Stimulated activated CD4-positive, alpha-beta T cell treated with anti-CD3 and anti-CD28 coated beads, Interleukin-1b, Interleukin-23, amount 100 ng/mL, for 1 hour (primary cell): Measurements from ENCODE around the gene DYNC1LI2.

Experiments used
- DNase-seq, 2 donors: peaks; one replicate each; pipeline ENCODE4 v3.0.0-alpha.2; 2020; ENCODE audit warnings: low read depth in 2 of 2

DYNC1LI2 gene

DNA sequence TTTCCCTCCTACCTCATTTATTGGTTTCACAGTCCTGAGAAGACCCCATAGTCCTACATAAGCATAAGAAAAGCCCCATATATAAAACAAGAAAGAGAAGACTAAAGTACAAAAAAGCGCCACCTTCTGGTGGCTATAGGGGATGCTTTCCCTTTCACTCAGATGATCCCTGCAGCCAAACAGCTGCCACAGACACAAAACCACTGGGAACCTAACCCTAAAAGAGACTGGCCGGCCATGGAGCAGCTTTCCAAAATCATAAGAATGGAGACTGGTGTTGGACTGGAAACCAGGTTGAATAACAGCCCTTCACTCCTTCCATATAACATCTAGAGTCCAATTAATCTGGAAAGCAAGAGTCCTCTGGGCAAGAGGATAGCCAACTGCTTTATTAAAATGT is 11.4 kb downstream of the DYNC1LI2 start:
- no peak for DNase-seq

DNA sequence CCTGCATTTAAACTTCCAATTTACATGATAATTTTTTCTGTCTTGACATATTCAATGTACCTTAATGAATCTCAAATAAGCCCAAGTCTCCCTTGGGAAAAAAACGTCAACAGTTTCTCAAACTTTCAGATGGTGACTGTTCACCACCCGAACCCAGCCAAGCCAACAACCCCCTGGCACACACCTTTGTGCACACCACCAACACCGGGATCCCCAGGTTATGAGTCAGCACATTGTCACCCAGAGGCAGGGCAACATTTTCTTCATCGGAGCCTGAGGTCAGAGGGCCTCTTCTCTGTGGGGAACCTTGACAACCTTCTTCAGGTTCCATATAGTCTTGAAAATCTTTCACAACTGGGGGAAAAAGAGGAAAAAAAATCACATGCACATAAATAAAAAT is 15.5 kb downstream of the DYNC1LI2 start:
- no peak for DNase-seq

DNA sequence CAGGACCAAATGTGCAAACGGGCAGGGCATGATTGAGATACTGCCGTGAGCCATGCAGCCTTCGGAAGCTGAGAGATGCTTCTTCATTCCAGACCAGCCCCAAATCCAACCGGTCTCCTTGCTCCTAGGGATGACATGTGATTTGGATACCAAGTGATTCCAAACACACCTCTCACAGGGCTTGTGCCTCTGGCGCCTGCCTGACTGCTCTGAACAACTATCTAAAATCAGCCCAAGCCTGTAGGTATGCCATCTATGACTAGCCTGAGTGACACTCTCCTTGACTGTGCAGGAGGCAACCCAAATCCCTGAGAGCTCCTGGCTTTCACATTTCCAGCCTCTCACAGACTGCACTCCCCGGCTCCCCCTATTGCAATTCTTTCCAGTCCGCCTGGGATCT is 20.3 kb downstream of the DYNC1LI2 start:
- DNase-seq, result no peak

DNA sequence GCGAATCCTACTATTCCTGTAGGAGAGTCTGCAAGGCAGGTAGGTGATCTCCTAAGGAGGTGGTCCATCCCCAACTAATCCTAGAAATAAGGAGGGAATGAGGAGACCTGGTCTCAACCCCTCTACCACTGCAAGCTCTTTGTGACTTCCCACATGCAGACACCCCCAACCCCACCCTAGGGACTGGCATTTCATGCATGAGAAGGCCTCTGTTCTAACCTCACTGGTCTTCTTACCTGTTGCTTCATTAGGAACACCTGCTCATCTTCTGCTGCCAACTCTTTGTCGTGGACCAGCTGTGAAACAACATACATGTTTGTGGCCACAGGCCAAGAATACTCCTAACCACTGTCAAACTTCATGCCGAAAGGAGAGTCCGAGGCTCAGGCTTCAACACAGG is 22.6 kb downstream of the DYNC1LI2 start:
- no peak for DNase-seq

DNA sequence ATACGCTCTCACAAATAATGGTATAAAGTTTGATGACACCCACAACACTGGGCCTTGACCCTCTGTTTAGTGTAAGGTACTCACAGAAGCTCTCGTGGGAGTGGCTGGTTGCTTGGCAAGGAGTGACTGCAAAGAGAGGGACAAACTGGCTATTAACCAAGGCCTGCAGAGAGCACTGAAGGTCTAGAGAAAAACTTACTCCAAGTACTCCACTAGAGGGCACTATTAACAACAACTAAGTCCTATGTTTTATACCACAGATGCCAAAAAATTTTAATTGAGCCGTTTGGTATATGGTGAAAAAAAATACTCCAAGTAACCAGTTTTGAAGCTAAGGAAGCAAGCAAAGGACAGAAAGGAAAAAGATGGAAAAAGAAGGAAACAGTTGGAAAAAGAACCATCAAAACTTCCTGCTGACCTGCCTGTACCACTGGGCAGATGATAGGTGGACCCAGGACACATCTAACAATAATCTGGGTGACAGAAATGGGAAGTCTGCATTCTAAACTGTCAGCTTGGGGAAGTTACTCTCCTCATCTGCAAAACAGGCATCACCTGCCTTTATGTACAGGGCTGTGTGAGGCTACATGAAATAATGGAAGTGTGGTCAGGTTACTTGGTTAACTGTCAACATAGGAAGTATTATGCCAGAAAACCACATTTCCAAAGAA is 23.2 kb downstream of the DYNC1LI2 start:
- DNase-seq, result no peak

DNA sequence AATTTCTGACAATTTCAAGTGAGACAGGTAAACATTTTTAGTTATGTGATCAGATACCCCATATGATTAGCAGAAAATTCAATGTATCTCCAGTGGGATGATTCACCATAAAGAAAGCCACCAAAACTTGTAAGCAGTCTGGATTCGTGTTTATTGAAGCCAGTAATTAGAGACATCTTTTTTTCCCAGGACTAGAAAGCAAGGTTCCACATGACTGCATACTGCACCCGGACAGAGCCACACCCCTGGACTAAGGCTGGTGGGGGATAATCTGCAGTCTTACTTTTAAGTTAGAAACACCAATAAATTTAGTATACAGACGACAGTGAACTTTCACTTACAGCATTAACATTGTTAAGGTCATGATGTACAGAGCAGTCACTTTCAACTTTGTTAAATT is 30.6 kb downstream of the DYNC1LI2 start:
- no peak for DNase-seq

DNA sequence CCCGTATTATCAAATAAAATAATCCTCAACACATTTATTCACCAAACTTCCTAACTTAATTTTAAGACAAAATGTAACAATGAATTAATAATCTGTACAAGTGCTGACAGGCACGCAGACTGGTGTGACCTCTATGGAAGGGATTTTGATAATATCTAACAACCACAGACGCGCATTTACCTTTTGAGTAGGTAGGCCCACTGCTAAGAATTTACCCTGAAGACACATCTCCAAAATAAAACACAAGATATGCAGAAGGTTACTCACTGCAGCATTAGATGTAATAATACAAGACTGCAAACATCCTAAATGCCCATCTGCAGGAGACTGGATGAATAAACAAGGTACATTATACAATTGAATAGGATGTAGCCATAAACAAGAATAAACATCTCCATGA is 32.2 kb downstream of the DYNC1LI2 start:
- no peak for DNase-seq

DNA sequence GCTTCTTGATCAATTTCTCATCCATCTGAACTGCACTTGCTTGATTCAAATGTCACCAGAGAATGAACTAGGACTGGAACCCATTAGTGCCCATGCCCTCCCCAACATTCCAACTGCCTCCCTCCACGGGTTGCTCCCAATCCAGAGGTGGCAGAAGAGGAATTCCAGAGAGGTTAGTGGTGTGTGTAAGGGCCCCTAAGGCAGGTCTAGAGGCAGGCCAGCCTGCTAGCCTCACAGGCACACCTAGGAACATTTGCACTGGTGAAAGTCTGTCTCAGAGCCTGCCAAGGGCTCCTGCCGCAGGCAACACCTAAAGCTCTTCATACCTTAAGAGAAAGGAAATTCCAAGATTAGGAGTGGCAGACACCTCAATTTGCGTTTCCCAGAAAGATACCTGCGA is 33.6 kb downstream of the DYNC1LI2 start:
- DNase-seq, result no peak

DNA sequence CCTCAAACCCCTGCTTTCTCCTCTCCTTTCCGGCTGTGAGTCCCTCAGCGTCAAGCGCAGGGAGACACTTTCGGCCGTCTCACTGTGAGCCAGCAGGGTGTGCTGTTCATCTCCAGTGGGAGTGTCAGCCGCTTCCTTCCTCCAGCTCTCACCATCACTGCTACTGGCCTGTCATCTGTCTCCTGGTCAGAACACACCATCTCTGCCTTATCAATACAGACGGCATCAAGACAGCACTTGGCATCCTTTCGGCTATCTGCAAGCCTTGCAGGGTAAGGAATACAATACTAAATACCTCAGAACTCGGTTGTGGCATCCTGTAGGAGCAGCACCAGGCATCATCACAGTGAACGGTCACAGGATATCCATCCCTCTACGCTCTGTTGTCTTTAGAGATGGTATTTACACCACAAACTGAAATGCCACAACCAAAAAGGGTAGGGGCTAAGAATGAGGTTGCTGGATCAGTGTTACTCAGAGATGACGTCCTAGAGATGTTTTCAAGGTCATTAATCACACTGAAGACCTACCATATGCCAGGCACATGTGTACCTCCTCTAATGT is 34.2 kb downstream of the DYNC1LI2 start:
- DNase-seq, result no peak

DNA sequence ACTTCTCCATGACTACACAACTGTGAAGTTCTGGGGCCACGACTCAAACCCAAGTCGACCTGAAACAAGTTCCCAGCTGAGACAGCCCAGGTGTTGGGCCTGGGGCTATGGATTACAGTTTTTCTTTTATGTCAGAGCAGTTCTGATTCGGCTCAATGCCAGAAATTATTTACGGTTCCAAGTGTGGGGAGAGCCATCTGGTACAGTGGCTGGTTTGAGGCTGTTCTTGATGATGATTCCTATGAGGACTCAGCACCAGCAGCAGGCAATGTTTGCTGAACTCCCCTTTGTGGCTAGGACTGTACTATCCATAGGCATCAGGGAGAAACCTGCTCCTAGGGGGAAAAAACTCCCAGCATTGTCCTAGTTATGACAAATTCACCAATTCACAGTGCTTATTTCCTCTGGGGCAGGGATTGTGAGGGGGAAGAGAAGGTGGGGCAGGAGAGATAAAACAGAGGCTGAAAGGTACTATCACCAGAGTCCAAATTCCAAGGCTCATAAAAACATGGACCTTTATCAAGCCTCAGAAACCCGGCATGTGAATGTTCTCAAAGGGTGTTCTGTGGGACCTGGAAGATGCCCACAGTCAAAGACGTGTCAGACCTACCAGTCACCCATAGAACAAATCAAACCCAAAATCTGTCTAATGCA is 36.6 kb downstream of the DYNC1LI2 start:
- DNase-seq, result no peak

DNA sequence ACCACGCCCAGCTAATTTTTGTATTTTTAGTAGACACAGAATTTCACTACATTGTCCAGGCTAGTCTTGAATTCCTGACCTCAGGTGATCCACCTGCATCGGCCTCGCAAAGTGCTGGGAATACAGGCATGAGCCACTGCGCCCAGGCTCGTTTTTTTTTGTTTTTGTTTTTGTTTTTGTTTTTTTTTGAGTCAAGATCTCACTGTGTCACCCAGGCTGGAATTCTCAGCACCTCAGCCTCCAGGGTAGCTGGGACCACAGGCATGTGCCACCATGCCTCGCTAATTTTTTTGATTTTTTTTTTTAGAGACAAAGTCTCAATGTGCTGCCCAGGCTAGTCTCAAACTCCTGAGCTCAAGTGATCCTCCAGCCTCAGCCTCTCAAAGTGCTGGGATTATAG is 37.3 kb downstream of the DYNC1LI2 start:
- no peak for DNase-seq

DNA sequence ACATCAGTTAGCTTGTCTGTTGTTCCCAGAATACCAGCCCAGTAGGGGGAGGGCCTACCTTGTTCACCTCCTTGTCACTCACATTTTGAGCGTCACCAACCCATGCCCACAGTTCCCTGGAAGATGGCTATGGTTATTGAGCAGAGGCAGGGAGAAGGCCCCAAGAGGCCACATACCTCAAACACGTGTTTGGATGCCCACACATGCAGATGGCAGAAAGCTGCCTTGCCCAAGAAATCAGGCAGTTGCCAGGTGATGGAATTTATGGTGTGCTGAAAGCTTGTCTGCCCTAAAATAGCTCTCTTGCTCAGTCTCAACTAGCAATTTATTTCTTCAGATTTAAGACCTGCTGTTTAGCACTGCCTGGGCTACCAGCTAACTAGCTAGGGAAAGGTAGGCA is 38.3 kb downstream of the DYNC1LI2 start:
- DNase-seq, result no peak

DNA sequence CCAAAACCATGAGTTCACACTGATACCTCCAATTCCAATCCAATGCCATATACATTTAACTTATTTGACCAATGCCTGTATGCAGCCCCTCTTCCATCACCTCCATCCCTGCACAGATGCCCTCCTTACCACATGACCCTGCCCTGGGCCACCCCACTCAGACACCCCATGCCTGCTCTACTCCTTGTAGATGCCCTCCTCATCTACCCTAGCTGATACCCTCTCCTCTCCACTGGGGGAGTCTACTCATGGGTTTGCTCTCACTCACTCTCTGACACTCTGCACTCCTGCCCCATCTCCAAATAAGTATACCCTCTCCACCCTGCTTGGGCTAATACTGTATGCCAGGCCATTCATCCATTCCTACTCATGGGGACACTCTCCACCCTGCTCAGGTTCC is 38.9 kb downstream of the DYNC1LI2 start:
- DNase-seq, result no peak

DNA sequence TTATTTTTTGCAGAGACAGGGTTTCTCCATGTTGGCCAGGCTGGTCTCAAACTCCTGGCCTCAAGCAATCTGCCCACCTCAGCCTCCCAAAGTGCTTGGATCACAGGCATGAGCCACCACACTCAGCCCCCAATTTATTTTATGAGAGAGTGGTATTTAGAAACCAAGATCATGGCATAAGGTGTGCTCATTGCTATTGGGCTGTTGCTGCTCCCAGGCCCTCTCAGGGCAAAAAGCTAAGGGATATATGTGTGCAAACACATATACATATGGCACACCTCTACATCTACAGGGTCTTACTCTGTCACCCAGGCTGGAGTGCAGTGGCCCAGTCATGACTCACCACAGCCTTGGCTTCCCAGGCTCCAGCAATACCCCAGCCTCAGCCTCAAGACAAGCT is 39.8 kb downstream of the DYNC1LI2 start:
- DNase-seq, result no peak

DNA sequence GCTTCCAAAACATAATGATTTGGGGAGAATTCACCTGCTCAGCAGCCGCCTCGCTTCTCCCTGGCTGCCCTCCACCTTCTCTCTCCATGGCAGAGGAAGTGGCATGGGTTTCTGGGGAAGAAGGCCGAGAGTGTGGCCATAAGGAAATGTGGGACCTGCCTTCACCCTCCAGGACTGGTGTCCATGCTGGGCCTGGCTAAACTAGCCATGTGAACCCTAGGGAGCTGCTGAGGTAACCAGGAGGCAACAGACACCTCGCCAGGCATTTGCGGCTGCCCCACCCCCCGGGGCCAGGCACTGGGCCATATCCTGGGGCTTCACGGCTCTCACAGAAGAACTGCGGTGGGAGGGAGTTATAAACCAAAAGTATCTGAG is 44.9 kb downstream of the DYNC1LI2 start:
- DNase-seq, result no peak

DNA sequence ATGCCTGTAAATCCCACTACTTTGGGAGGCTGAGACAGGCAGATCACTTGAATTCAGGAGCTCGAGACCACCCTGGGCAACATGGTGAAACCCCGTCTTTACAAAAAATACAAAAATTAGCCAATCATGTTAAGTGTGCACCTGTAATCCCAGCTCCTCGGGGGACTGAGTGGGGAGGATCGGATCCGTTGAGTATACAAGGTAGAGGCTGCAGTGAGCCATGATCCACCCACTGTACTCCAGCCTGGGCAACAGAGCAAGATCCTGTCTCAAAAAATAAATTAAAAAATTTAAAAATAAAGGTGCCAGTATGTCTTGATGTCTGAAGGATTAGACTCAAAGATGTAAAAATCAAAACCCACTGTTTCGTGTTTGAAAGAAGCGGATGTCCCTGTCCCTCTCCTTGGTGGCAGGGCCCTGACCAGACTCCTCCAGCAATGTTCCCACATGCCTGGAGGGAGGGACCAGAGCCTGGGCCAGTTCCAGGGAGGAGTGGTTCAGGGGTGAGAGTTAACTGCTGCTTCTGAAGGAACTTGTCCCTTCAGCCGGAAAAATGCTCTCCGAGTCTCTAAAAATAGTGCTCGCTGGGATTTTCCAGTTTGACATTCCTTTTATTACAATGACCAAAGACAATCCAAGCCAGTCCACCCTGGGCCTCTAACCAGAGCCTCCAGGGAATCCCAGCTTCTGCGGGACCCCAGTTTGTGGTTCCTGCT is 45.5 kb downstream of the DYNC1LI2 start:
- no peak for DNase-seq

DNA sequence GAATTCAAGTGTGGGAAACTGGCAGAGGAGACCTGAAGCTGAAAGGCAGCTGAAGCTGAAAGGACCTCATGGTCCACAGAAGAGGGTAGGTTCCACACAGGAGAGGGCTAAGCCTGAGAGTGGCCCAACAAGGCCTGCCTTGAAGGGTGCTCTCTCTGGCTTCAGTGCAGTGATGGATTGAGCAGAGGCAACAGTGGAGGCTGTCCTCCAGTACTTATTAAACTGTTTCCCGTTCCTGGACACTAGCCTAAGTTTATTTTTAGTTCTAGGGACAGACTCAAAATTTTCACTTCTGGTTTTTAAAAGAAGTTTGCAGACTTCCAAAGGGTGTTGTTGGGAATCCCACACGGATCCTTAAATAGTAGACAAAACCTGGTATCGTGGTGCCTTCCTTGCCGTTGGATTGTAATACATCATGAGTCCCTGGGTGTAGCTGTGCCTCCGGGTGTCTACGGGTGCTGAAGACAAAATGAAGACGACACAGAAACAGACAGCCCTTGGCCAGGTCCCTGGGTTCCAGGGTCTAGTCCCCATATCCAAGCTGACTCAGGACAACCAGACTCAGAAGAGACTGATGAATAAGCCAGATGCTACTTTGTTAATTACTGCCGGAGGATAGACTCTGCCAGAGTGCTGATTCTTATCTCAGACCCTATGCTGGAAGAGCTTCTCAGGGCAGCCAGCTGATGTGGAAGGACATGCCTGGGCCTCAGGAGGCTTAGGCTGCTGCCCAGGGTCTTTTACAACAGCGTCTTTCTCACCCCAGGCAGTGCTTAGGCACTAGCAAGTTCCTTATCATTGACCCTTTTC is 47.8 kb downstream of the DYNC1LI2 start:
- no peak for DNase-seq

DNA sequence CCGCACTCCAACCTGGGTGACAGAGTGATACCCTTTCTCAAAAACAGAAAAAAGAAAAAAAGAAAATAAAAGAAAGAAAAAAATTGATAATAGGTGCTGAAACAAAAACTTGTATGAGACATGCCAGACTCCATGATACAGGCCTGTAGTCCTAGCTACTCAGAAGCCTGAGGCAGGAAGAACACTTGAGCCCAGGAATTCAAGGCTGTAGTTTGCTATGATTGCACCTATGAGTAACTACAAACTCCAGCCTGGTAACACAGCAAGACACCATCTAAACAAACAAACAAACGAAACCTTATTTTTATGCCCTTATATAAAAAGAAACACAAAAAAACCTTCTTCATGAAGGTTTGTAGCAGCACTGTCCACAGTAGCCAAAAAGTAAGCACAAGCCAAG is 49.9 kb downstream of the DYNC1LI2 start:
- DNase-seq, result no peak

DNA sequence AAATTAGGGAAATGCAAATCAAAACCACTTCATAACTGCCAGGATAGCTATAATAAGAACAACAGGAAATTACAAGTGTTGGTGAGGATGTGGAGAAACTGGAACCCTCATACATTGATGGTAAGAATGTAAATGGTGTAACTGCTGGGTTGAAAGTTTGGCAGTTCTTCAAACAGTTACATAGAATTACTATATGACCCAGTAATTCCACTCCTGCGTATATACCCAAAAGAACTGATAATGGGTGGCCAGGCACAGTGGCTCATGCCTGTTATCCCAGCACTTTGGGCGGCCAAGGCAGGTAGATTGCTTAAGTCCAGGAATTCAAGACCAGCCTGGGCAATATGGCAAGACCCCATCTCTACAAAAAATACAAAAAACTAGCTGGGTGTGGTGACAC is 50.4 kb downstream of the DYNC1LI2 start:
- no peak for DNase-seq

DNA sequence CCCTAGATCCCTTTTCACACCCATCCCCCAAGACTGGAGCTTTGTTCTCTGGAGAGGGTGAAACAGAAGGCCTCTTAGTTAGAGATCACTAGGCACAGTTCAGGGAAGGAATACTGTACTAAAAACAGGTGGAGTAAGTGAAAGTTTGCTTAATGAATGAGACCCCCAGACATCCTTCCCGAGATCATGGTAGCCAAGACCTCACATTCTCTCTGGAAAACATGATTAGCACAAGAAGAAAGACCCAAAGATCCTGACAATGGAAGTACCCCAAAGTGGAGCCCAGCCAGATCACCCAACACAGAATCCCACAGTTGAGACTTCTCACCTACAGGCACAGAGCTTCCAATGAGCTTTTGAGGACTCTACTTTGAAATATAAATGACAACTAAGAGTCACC is 51.5 kb downstream of the DYNC1LI2 start:
- no peak for DNase-seq

DNA sequence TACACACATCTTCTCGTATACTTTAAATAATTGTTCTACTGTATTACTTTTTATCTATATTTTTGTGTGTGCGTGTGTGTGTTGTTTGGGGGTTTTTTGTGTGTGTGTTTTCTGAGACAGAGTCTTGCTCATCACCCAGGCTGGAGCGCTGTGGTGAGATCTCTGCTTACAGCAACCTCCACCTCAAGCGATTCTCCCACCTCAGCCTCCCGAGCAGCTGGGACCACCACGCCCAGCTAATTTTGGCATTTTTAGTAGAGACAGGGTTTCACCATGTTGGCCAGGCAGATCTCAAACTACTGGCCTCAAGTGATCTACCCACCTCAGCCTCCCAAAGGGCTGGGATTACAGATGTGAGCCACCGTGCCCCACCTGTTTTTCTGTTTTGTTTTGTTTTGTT is 53.4 kb downstream of the DYNC1LI2 start:
- DNase-seq, result no peak
